Karpas-422 (cell line): ENCODE results near the gene PREX1. TPM values are rescaled to one million over a fixed set of nuclear protein-coding genes. Genes with fewer than 3 reads are reported as not detected.

Experiments
- DNase-seq: peaks from one replicate; pipeline ENCODE4 v3.0.0-alpha.2; 2015
- H2AFZ ChIP-seq: fragments of 200-600 bp; sonication (generic); 2 replicates; pipeline ENCODE4 v1.6.1; 2014; ENCODE audit warnings: antibody characterized with exemption, low read length, mixed read lengths
- H3K27ac ChIP-seq: fragments of 200-600 bp; sonication (generic); 2 replicates; pipeline ENCODE4 v1.5.1; 2014; ENCODE audit warnings: mild to moderate bottlenecking, low read length, moderate library complexity
- H3K27me3 ChIP-seq: fragments of 200-600 bp; sonication (generic); 2 replicates; pipeline ENCODE4 v1.6.1; 2014; ENCODE audit warnings: low read length, mixed read lengths
- H3K36me3 ChIP-seq: fragments of 200-600 bp; sonication (generic); 2 replicates; pipeline ENCODE4 v1.6.1; 2014; ENCODE audit warnings: low read length, mixed read lengths; ENCODE audit not compliant: insufficient read depth
- H3K4me1 ChIP-seq: fragments of 200-600 bp; sonication (generic); 2 replicates; pipeline ENCODE4 v1.6.1; 2014; ENCODE audit warnings: mild to moderate bottlenecking, low read length, mixed read lengths
- H3K4me2 ChIP-seq: fragments of 200-600 bp; sonication (generic); 2 replicates; pipeline ENCODE4 v1.6.1; 2014; ENCODE audit warnings: low read length, low read depth, mild to moderate bottlenecking; ENCODE audit not compliant: poor library complexity, severe bottlenecking
- H3K4me3 ChIP-seq: fragments of 200-600 bp; sonication (generic); 2 replicates; pipeline ENCODE4 v1.5.1; 2014; ENCODE audit warnings: mild to moderate bottlenecking, antibody characterized with exemption, low read length, mixed read lengths
- H3K79me2 ChIP-seq: fragments of 200-600 bp; sonication (generic); 2 replicates; pipeline ENCODE4 v1.6.1; 2014; ENCODE audit warnings: mild to moderate bottlenecking, low read length, mixed read lengths
- H3K9ac ChIP-seq: fragments of 200-600 bp; sonication (generic); 2 replicates; pipeline ENCODE4 v1.6.0; 2014; ENCODE audit warnings: low read length
- H3K9me2 ChIP-seq: fragments of 200-600 bp; sonication (generic), shearing (Covaris generic); replicated peaks from 2 replicates; pipeline ENCODE4 v1.6.0; 2014; ENCODE audit warnings: mild to moderate bottlenecking, low read length, moderate library complexity; ENCODE audit not compliant: insufficient read depth
- H3K9me3 ChIP-seq: fragments of 300-700, 200-600 bp; sonication (generic); 2 replicates; pipeline ENCODE4 v1.6.1; 2014; ENCODE audit warnings: low read length, mixed read lengths
- H4K20me1 ChIP-seq: fragments of 200-600 bp; sonication (generic); 2 replicates; pipeline ENCODE4 v1.6.1; 2014; ENCODE audit warnings: mild to moderate bottlenecking, antibody characterized with exemption, low read length, low read depth; ENCODE audit not compliant: insufficient read depth
- total RNA-seq: library from RNA; depleted of rRNA; stranded (reverse); fragments of >200 nt; shearing (Covaris generic); gene quantifications from 2 replicates; pipeline ENCODE4 v1.2.3, GENCODE V29; 2014; ENCODE audit warnings: low replicate concordance

Gene PREX1
- total RNA-seq, 1 experiment from 2014 or later, result not detected

- H3K79me2 ChIP-seq, result no peaks in the 10 kb centered on the region
- no peak for DNase-seq
- H3K9ac ChIP-seq, result no peak overlapping the region
Observed at GRCh38 chr20:48825566-48825920, 2.3 kb downstream of the PREX1 start.

GRCh38 chr20:48824830-48825565 lies 2.8 kb downstream of the PREX1 start:
- H3K79me2 ChIP-seq, result no peaks in the 10 kb centered on the region
- H3K4me2 ChIP-seq, result no peak overlapping the region
- H3K9me2 ChIP-seq, result no peaks in the 10 kb centered on the region
- H3K36me3 ChIP-seq, result no peaks in the 10 kb centered on the region
- peaks cover 12% of the 10 kb centered on the region; the same call in 1 of the 2 replicates for H4K20me1 ChIP-seq
- H3K4me1 ChIP-seq, result no peaks in the 10 kb centered on the region
- no peak overlapping the region for H3K4me3 ChIP-seq
- H3K9me3 ChIP-seq, result no peaks in the 10 kb centered on the region
- no peaks in the 10 kb centered on the region for H3K27me3 ChIP-seq
- H3K27ac ChIP-seq, result no peak overlapping the region
- DNase-seq, result no peak
- no peak overlapping the region for H3K9ac ChIP-seq
- no peak overlapping the region for H2AFZ ChIP-seq

More at GRCh38 chr20:48825566-48825920, 2.3 kb downstream of the PREX1 start:
- Histone ChIP-seq H3K4me3 (no peak overlapping the region), H4K20me1 (peaks cover 12% of the 10 kb centered on the region; the same call in 1 of the 2 replicates), H3K9me3 (no peaks in the 10 kb centered on the region), H3K4me1 (no peaks in the 10 kb centered on the region), H3K9me2 (no peaks in the 10 kb centered on the region), H3K36me3 (no peaks in the 10 kb centered on the region), H3K27me3 (no peaks in the 10 kb centered on the region), H3K4me2 (no peak overlapping the region), H2AFZ (no peak overlapping the region), H3K27ac (no peak overlapping the region)

- peaks cover 12% of the 10 kb centered on the region; the same call in 1 of the 2 replicates for H4K20me1 ChIP-seq
- no peaks in the 10 kb centered on the region for H3K9me3 ChIP-seq
- no peaks in the 10 kb centered on the region for H3K27me3 ChIP-seq
- H3K9me2 ChIP-seq, result no peaks in the 10 kb centered on the region
- DNase-seq, result no peak
- H3K4me1 ChIP-seq, result no peaks in the 10 kb centered on the region
- H2AFZ ChIP-seq, result no peak overlapping the region
- no peak overlapping the region for H3K4me3 ChIP-seq
- H3K36me3 ChIP-seq, result no peaks in the 10 kb centered on the region
- no peak overlapping the region for H3K4me2 ChIP-seq
- H3K79me2 ChIP-seq, result no peaks in the 10 kb centered on the region
- no peak overlapping the region for H3K9ac ChIP-seq
- H3K27ac ChIP-seq, result no peak overlapping the region
Observed at GRCh38 chr20:48823960-48824498, 3.8 kb downstream of the PREX1 start.

DNA sequence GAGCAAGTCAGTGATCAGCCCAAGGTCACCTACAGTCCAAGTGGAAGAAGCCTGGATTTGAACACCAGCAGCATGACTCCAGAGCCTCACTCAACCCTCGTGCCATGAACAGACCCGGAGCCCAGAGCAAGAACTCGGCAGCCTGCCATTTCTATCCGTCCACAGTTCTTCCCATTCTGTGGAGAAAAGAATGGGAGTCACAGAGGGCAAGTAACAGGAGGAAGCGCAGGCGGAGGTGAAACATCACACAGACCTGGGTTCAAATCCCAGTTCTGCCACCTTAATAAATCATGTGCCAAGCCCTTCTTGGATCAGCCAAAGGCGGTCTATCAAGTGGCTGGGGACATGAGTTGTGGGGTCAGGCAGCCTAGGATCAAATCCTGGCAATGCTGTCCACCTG lies 4.3 kb downstream of the PREX1 start:
- Histone ChIP-seq H3K27me3 (no peaks in the 10 kb centered on the region), H3K4me3 (no peak overlapping the region), H2AFZ (no peak overlapping the region), H3K9me2 (no peaks in the 10 kb centered on the region), H3K79me2 (no peaks in the 10 kb centered on the region), H3K9ac (no peak overlapping the region), H3K4me2 (no peak overlapping the region), H3K9me3 (no peaks in the 10 kb centered on the region), H3K27ac (no peak overlapping the region), H3K36me3 (no peaks in the 10 kb centered on the region), H3K4me1 (no peaks in the 10 kb centered on the region), H4K20me1 (peaks cover 12% of the 10 kb centered on the region; the same call in 1 of the 2 replicates)
- no peak for DNase-seq

DNA sequence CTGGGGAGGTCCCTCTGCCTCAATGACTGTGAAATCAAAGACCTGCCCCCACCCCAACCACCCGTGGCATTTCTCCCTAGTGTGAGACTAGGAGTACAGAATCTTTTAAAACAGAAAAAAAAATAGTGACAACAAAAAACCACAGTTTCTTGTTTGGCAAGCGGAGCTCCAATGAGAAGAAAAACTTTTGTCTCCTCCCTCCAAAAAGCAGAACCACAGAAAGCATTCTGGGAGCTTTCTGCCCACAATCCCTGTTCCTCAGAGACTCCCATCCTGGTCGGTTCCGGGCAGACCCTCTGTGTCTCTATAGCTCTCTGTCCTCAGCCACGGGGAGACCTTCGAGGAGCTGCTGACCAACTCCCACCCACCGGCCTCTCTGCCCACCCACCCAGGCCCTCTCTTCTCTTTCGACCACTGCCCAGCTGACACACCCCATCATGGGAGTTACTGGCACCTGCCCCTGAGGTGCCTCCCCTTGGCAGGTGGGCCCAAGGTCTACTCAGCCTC lies 4.9 kb downstream of the PREX1 start:
- Histone ChIP-seq H3K4me3 (no peak overlapping the region), H3K9me2 (no peaks in the 10 kb centered on the region), H2AFZ (no peak overlapping the region), H3K4me2 (no peak overlapping the region), H3K27ac (no peak overlapping the region), H3K4me1 (no peaks in the 10 kb centered on the region), H4K20me1 (peaks cover 12% of the 10 kb centered on the region; the same call in 1 of the 2 replicates), H3K9me3 (no peaks in the 10 kb centered on the region), H3K36me3 (no peaks in the 10 kb centered on the region), H3K79me2 (no peaks in the 10 kb centered on the region), H3K27me3 (no peaks in the 10 kb centered on the region), H3K9ac (no peak overlapping the region)
- no peak for DNase-seq

DNA sequence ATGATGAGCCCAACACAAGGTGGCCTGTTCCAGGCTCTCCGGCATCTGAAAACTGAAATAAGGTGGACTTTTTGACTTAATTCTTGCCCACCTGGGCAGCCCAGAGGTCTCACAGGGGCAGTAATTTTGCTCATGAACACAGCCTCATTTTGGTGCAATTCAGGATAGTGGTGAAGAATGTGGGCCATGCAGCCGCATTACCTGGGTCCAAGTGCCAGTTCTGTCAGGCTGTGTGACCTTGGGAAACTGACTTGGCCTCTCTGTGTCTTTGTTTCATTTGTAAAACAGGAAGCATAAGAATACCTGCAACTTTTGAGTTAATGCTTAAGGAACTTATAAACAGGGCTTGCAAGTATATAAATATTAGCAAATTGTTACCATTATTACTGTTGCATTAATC lies 5.6 kb downstream of the PREX1 start:
- Histone ChIP-seq H3K9ac (no peak overlapping the region), H2AFZ (no peak overlapping the region), H4K20me1 (peaks cover 12% of the 10 kb centered on the region; the same call in 1 of the 2 replicates), H3K9me2 (no peaks in the 10 kb centered on the region), H3K4me3 (no peak overlapping the region), H3K9me3 (no peaks in the 10 kb centered on the region), H3K27me3 (no peaks in the 10 kb centered on the region), H3K36me3 (no peaks in the 10 kb centered on the region), H3K27ac (no peak overlapping the region), H3K4me1 (no peaks in the 10 kb centered on the region), H3K4me2 (no peak overlapping the region), H3K79me2 (no peaks in the 10 kb centered on the region)
- no peak for DNase-seq

GRCh38 chr20:48821261-48821920 lies 6.4 kb downstream of the PREX1 start:
- Histone ChIP-seq H3K79me2 (no peaks in the 10 kb centered on the region), H3K9me2 (no peaks in the 10 kb centered on the region), H3K9me3 (no peaks in the 10 kb centered on the region), H3K9ac (no peak overlapping the region), H3K27me3 (no peaks in the 10 kb centered on the region), H4K20me1 (peaks cover 12% of the 10 kb centered on the region; the same call in 1 of the 2 replicates), H3K4me1 (no peaks in the 10 kb centered on the region), H3K36me3 (no peaks in the 10 kb centered on the region), H2AFZ (no peak overlapping the region), H3K27ac (no peak overlapping the region), H3K4me2 (no peak overlapping the region), H3K4me3 (no peak overlapping the region)
- DNase-seq, result no peak

- Histone ChIP-seq H3K36me3 (no peaks in the 10 kb centered on the region), H3K27me3 (no peaks in the 10 kb centered on the region), H3K4me2 (no peak overlapping the region), H4K20me1 (peaks cover 12% of the 10 kb centered on the region; the same call in 1 of the 2 replicates), H3K27ac (no peak overlapping the region), H3K4me1 (no peaks in the 10 kb centered on the region), H3K9me2 (no peaks in the 10 kb centered on the region), H3K4me3 (no peak overlapping the region), H2AFZ (no peak overlapping the region), H3K9me3 (no peaks in the 10 kb centered on the region), H3K9ac (no peak overlapping the region), H3K79me2 (no peaks in the 10 kb centered on the region)
- DNase-seq, result no peak
Observed at GRCh38 chr20:48820649-48820973, 7.2 kb downstream of the PREX1 start.
